LoVo (cell line): ENCODE measurements around the gene CUX1.
"Not testable (repeated sequence)": the region's sequence is repeated elsewhere in the genome, so short reads cannot be mapped to it uniquely, and the experiment has no call there.

Experiments used
- DNase-seq: peaks from one replicate; pipeline ENCODE4 v3.0.0-alpha.2; 2016; ENCODE audit warnings: low spot score

Gene CUX1

DNA sequence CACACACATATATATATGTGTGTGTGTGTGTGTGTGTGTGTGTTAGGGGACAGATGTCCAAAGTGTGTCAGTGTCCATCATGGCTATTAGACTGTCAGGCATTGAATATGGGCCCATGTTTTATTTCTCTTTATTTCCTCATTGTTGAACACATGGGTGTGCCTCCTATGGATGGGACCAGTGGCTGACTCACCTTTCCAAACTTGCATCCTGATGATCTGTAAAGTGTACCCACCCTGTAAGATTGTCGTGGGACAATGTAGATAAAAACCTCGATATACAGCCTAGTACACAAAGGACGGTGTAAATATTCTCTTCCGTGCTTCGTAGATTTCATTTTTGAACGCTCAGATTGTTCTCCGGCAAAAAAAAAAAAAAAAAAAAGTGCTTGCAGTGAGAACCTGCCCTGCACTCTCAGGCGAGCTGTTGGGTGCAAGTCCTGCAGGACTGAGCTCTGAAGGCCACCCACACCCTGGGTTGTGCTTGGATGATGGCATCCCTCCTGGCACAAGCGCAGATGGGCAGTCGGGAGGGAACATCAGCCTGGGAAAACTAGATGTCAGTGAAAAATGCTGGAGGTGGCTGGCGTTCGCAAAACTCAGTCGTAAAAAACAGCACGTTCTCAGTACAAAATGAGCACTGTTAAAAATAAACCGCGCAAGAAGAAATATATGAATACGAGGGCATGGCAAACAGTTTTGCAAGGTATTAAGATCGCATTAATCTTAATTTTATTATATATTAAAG is 166.9 kb downstream of the CUX1 start:
- DNase-seq: peak; percentile 26

- DNase-seq: no peak
Measured at GRCh38 chr7:101985057-101985902, 167.9 kb downstream of the CUX1 start.

DNA sequence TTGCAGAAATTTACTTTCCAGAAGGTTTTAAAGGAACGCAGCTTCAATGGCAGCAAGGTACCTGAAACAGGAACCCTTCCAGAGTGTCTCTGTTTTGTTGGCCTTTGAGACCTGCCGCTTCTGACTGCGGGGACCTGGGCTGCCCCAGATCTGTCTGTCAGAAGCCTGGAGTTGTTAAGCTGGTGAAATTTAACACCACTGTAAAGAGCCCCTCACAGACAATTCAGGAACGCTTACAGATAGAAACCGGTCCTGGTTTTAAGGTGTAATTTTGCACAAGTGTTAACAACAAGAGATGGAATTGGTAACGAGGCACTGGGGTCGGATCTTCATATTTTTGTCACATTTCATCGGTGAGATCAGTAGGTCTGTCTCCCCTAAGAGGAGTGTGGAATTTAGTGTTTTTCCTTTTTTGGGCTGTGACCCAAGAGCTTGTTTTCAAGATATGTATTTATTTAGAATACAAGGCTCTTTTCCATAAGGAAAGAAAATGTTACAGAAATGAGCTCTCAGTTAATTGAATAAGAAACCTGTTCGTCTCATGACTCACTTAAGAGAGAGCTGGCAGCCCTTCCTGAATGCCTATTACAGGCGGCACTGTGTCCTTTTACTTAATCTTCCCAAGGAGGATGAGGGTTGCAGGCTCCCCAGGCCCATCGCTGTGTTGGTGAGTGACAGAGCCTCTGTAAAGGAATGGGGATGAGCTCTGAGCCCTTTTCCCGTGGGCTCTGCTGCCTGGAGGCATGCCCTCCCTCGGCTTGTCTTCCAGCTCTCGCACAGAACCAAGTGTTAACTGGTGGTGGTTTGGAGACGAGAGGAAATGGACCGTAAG is 168.7 kb downstream of the CUX1 start:
- DNase-seq: no peak

GRCh38 chr7:101987494-101987893 is 170.1 kb downstream of the CUX1 start:
- no peak for DNase-seq

DNA sequence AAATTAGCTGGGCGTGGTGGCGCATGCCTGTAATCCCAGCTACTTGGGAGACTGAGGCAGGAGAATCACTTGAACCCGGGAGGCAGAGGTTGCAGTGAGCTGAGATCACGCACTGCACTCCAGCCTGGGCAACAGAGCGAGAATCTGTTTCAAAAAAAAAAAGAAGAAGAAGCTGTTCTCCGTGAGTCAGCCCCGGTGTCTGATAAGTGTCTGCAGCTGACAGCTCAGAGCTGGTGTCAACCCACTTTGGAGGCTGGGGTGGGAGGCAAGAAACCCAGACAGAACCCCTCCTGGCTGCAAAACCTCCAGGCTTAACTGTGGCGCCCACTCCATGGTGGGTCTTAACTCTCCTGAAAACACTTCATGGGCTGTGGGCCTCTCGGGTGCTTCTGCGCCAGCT is 170.6 kb downstream of the CUX1 start:
- not testable (repeated sequence) for DNase-seq

GRCh38 chr7:101988513-101988912 is 171.1 kb downstream of the CUX1 start:
- DNase-seq: no peak

- no peak for DNase-seq
Measured at GRCh38 chr7:101989101-101989500, 171.7 kb downstream of the CUX1 start.

DNA sequence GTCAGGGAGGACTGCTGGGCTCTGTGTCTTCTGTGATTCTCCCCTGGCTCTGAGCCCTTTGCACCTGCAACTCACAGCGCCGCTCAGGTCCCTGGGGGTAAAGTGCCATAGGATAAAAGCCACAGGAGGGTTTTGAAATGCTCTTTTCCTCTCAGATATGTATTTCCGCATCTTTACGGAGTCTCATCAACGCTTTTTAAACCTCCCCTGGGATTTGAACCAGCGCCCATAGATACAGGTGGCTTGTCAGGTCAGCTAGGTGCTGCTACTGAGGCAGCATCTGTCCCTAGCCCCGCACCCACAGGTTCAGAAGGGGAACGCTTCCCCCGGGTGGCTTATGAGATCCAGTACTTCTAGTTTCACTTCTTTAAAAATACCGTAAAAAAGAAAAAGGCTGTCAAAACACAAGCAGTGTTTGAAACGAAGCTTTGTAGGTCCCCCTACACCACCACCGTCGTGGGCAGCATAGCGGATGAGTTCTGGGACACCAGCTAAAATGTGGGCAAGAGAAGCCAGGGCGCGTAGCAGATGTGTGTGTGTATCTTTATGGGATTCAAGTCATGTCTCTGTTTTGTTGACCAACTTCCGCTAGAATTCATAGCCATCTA is 173.5 kb downstream of the CUX1 start:
- no peak for DNase-seq

DNA sequence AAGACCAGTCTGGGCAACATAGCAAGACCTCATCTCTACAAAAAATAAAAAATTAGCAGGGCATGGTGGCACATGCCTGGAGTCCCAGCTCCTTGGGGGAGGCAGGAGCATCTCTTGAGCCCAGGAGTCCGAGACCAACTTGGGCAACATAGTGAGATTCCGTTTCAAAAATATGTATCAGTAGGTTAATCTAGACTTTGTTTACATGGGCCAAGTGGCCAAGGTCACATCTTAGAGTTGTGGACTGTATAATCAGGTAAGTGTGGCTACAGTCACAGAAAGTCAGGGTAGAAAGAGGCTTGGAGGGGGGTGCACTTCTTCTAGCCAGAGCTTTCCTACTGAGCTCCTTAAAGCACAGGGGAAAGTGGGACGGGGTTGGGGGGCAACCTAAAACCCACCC is 174.4 kb downstream of the CUX1 start:
- no peak for DNase-seq

- no peak for DNase-seq
Measured at GRCh38 chr7:101993311-101993710, 175.9 kb downstream of the CUX1 start.

DNA sequence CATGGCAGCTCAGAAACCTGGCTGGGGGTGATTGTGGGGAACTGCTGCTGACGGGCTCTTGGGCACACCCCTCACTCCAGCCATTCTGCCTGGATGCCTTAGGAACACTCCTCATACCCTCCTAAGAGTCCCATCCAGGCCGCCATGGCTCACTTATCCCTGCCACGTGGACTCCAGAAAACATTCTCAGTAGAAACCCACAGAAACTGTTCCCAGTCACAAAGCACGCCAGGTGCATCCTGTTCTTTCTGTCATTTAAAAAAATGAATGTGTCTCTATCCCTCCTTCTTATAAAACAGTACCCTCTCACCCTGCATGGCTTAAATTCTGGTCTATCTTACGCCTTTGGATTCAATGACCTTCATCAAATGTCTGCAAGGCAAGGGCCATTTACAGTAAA is 177.7 kb downstream of the CUX1 start:
- DNase-seq: no peak

GRCh38 chr7:101996131-101996691 is 178.8 kb downstream of the CUX1 start:
- no peak for DNase-seq

- no peak for DNase-seq
Measured at GRCh38 chr7:101996876-101997275, 179.4 kb downstream of the CUX1 start.

GRCh38 chr7:101998029-101998905 is 180.8 kb downstream of the CUX1 start:
- DNase-seq: no peak

GRCh38 chr7:101998906-101999240 is 181.4 kb downstream of the CUX1 start:
- DNase-seq: no peak

DNA sequence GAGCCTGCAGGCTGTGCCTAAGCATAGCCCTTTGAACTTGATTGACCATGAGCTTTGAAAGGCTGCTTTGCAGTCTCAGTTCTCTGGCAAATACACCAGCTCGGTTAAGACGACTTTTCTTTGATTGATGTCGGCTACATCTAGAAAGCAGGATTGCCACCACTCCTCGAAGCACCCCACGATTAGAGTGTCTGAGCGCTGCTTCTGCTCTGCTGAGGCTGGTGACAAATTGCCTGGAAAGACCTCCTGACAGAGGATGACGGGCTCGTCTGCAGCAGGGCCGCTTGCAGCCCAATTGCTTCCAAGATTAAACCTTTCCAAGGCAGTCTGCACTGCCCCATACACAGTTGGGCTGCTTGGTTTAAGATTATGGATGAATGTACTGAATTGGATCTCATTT is 182.0 kb downstream of the CUX1 start:
- DNase-seq: no peak

GRCh38 chr7:102000123-102000522 is 182.7 kb downstream of the CUX1 start:
- no peak for DNase-seq

DNA sequence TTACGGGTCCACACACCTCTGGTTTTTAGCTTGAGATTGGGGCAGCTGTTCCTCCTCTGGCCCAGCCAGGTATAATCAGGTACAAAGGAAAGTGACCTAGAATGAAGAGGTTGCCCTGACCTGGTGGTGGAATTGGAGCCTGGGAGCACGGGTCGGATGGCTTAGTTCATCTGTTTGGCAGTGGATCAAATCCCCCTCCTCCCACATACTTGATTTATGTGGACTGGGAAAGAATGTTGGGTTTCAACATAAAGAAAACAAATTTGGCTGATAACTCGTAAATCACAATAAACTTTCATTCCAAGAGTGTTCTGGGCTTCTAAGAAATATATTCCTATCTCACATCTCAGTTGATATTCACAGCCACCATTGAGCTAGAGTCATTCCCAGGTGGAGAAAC is 186.8 kb downstream of the CUX1 start:
- no peak for DNase-seq

DNA sequence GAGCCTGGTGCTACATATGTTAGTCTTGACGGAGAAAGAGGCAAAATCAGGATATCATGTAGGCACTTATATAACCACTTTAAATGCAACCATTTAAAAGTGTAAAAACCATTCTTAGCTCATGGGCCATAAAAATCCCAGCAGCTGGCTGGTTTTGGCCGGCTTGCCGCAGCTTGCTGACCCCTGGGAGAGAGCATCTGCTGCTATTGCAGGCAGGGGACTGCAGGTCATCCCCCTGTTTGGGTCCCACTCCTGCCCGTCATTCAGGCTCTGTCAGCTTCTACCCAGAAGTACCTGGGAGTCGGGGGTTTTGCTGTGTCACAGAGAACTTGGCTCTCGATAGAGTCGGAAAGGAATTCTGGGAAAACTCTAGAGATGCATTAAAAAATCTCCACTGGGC is 187.4 kb downstream of the CUX1 start:
- no peak for DNase-seq

DNA sequence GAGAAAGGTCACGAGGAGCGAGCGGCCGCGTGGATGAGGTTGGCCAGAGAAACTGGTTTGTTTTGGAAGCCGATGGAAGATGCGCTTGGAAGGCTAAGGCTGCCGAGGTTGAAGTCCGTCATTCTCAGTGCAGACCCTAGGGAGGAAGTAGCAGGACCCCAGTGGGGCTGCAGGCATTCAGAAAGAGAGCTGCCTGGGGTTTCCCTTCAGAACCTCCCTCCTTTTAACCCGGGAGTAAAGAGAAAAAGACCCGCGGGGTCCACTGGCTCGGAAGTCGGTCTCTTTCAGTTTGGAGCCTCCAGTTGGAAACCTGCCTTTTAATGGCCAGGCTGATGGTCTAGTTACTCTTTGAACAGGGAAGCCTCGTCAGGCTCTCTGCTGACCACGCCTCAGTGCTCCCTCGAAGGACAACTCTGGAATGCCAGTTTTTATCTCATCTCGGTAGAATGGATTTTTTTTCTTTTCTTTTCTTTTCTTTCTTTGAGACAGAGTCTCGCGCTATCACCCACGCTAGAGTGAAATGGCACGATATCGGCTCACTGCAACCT is 188.6 kb downstream of the CUX1 start:
- no peak for DNase-seq

GRCh38 chr7:102006695-102007094 is 189.3 kb downstream of the CUX1 start:
- DNase-seq: no peak
